Panc1 (cell line): ENCODE data around the gene PGA4. TPM values are rescaled to one million over a fixed set of nuclear protein-coding genes. Genes with fewer than 3 reads are reported as not detected.
"Not testable (repeated sequence)": the region's sequence is repeated elsewhere in the genome, so short reads cannot be mapped to it uniquely, and the experiment has no call there.

Experiments used
- ATAC-seq: fragments of 200-7000 bp; cut with Tn5 transposase; 2 replicates; pipeline ENCODE4 v1.9.1; 2020; ENCODE audit warnings: mild to moderate bottlenecking, moderate library complexity
- BruUV-seq: library from RNA; stranded (reverse); fragments of 400-500 nt; replicated peaks from 2 replicates; lab custom pipeline; 2021; lab: Mats Ljungman, UMichigan
- CTCF ChIA-PET: fragments of 300-600 bp; sonication (Branson Sonifier 250); formaldehyde crosslinking; loops from one replicate; lab custom pipeline; 2022; ENCODE audit warnings: antibody characterized with exemption; lab: Charles Lee
- POLR2A ChIA-PET: fragments of 300-600 bp; sonication (Branson Sonifier 250); formaldehyde crosslinking; loops from one replicate; lab custom pipeline; 2022; ENCODE audit warnings: antibody characterized with exemption; lab: Charles Lee
- DNase-seq: peaks from one replicate; pipeline ENCODE4 v3.0.0-alpha.2; 2010; ENCODE audit warnings: low read depth, low spot score
- H3K27ac ChIP-seq: 2 replicates; pipeline ENCODE4 v1.5.1; 2011; ENCODE audit warnings: mild to moderate bottlenecking, low read length, inconsistent platforms
- H3K27me3 ChIP-seq: fragments of 200-500 bp; sonication (Bioruptor generic); 2 replicates; pipeline ENCODE4 v1.6.0; 2014; ENCODE audit warnings: low read length, inconsistent platforms; ENCODE audit not compliant: control insufficient read depth, insufficient read depth
- H3K36me3 ChIP-seq: fragments of 200-500 bp; sonication (Bioruptor generic); 2 replicates; pipeline ENCODE4 v1.5.1; 2014; ENCODE audit warnings: inconsistent platforms, mild to moderate bottlenecking, low read length, moderate library complexity; ENCODE audit not compliant: control insufficient read depth, insufficient read depth
- H3K4me1 ChIP-seq: 2 replicates; pipeline ENCODE4 v1.5.1; 2011; ENCODE audit warnings: inconsistent platforms, mild to moderate bottlenecking, low read length, moderate library complexity; ENCODE audit not compliant: control insufficient read depth, insufficient read depth
- H3K4me3 ChIP-seq, 2 experiments: 2 replicates each; pipeline ENCODE4 v1.5.1; 2011 to 2012; ENCODE audit warnings: low read depth in 2 of 2, low read length in 2 of 2, mild to moderate bottlenecking in 2 of 2, inconsistent platforms in 1 of 2, moderate library complexity in 1 of 2
- H3K9me3 ChIP-seq: fragments of 200-500 bp; sonication (Bioruptor generic); 2 replicates; pipeline ENCODE4 v1.5.1; 2014; ENCODE audit warnings: low read depth, mild to moderate bottlenecking, inconsistent platforms, low read length, moderate library complexity; ENCODE audit not compliant: control insufficient read depth, insufficient read depth
- in situ Hi-C: cut with HindIII; loops from 2 replicates; pipeline ENCODE4 v1.10.0; 2016; ENCODE audit warnings: low sequenced_read_pairs, low pct_unique_long_range_greater_than_20kb
- intact Hi-C: fragments of 100-400 bp; cut with micrococcal nuclease; formaldehyde crosslinking; loops from one replicate; pipeline ENCODE4 v1.10.0; 2022; ENCODE audit not compliant: unreplicated experiment
- total RNA-seq: library from RNA; stranded (reverse); gene quantifications from one replicate; pipeline ENCODE4 v1.2.1, GENCODE V29; 2021; ENCODE audit not compliant: unreplicated experiment

Gene PGA4
- total RNA-seq, 1 experiment from 2014 or later: not detected

DNA sequence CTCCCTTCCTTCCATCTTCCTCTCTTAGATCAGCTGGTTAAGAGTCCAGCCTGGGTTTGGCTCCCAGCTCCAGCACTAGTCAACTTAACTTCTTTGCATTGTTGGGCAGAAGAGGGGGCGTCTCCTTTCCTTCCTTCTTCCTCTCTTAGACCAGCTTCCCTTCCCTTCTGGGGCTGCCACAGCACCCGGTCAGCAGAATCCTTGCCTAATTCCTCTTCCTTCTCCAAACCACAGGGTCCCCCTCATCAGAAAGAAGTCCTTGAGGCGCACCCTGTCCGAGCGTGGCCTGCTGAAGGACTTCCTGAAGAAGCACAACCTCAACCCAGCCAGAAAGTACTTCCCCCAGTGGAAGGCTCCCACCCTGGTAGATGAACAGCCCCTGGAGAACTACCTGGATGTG lies 18.3 kb upstream of the PGA4 start:
- CTCF ChIA-PET, H3K4me1 ChIP-seq, H3K36me3 ChIP-seq, DNase-seq, intact Hi-C loops, POLR2A ChIA-PET, H3K27ac ChIP-seq, H3K4me3 ChIP-seq, ATAC-seq, BruUV-seq, H3K27me3 ChIP-seq, H3K9me3 ChIP-seq, in situ Hi-C loops: not testable (repeated sequence)

DNA sequence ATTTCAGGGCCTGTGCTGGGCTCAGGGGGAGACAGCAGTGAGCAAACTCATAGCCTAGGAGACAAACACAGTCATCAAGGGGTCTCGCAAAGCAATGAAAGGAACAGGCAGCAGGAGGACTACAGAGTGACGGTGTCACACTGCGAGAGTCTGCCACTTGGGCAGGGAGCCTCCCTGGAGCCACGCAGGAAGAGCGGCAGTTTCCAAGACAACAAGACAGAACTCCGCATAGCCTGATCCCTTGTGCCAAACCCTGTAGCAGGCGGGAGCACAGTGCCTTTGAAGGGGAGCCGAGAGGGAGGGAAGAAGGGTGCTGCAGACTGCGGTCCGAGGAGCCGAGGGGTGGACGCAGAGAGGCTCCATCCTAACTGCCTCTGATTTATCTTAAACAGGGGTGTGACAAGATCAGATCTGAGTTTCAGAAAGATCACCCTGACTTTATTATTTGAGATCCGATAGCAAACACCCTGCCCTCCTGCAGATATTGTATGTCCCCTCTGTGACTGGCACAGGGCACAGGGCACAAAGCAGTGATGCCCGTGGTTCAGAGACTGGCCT lies 17.6 kb upstream of the PGA4 start:
- in situ Hi-C loops, DNase-seq, H3K9me3 ChIP-seq, H3K4me3 ChIP-seq, intact Hi-C loops, CTCF ChIA-PET, BruUV-seq, H3K36me3 ChIP-seq, H3K4me1 ChIP-seq, ATAC-seq, POLR2A ChIA-PET, H3K27ac ChIP-seq, H3K27me3 ChIP-seq: not testable (repeated sequence)

DNA sequence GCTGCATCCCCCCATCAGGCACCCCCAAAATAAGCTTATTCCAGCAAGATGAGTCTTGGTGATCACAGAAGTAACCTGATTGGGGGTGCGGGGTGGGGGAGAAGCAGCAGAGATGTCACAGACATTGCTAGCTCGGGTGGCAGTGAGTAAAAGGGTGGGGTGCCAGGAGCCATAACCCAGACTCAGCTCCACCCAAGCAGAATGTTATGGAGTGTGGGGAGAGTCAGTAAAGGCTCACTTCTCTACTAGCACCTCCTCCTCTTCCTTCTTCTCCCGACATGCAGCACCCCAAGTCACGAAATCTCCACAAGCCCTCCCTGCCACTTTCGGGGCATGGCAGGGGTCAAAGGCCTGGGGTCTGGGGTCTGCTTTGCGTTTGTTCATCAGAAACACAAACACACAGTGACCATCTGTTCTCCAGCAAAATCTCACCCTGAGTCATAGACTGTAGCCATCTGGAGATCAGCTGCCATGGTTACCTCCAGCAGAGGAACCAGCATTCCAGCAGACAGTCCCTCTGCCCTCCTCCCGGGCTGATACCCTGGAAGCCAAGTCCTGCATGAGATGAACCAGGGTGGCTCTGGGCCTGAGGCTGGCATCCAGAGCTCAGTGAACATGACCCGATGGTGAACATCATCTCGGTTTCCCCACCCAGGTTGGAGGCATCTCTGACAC lies 14.4 kb upstream of the PGA4 start:
- H3K36me3 ChIP-seq, H3K4me3 ChIP-seq, BruUV-seq, DNase-seq, in situ Hi-C loops, intact Hi-C loops, H3K9me3 ChIP-seq, CTCF ChIA-PET, ATAC-seq, POLR2A ChIA-PET, H3K27ac ChIP-seq, H3K4me1 ChIP-seq, H3K27me3 ChIP-seq: not testable (repeated sequence)

DNA sequence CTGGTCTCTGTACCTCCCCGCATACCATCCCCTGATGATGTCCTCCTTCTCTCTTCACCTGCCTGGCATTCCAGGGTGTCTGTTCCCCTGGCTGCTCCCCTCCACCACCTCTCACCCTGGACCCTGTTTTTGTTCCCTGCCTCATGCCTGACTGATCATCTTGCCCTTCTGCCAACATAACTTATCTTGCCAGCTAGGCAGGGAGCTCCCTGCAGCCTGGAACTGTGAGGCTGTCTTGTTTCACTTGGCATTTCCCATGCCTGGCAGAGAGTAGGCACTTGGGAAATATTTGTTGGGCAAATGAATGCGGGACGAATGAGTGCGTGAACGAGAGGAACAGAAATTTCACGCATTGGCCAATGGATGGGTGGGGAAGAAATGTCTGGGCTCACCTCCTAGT lies 11.5 kb upstream of the PGA4 start:
- H3K27ac ChIP-seq, BruUV-seq, H3K27me3 ChIP-seq, CTCF ChIA-PET, H3K4me1 ChIP-seq, DNase-seq, in situ Hi-C loops, H3K4me3 ChIP-seq, H3K36me3 ChIP-seq, POLR2A ChIA-PET, H3K9me3 ChIP-seq, ATAC-seq, intact Hi-C loops: not testable (repeated sequence)

DNA sequence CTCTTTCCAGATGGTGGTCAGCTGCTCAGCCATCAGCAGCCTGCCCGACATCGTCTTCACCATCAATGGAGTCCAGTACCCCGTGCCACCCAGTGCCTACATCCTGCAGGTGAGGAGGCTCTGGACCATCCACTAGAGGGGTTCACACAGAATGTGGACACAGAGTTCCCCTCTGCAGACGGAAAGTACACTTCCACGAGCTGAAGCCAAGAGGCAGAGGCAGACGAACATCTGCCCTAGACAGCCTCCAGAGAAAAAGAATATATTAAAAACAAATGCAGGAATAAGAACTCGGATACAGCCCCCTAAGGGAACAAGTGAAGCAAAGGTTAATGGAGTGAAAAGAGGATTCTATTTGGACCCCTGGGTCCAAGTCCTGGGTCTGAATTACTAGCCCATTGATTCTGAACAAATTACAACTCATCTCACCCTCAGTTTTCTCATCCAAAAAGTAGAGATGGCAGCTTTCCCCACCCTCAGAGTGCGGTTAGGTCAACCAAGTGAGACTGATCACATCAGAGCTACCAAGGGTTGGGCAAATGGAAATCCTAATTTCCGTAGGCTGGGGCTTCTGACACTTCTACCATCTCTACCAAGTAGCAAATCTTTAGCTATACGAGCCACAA lies 10.7 kb upstream of the PGA4 start:
- in situ Hi-C loops, H3K36me3 ChIP-seq, H3K27me3 ChIP-seq, intact Hi-C loops, CTCF ChIA-PET, H3K4me1 ChIP-seq, H3K4me3 ChIP-seq, H3K27ac ChIP-seq, ATAC-seq, BruUV-seq, H3K9me3 ChIP-seq, POLR2A ChIA-PET, DNase-seq: not testable (repeated sequence)

DNA sequence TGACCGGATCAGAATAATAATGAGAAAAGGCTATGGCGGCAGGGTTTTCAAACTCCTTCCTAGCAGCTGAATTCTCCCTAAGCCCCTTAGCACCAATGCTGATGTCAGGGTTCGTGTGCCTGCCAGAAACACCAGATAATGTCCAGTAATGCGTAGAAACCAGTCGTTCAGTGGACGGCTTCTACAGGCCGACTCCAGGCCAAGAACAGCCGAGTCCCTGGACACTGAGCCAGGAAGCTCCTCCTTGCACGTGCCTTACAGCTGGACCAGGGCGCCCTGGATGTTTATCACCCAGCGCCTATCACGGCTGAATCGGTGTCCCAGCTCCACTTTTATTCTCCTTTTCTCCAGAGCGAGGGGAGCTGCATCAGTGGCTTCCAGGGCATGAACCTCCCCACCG lies 9.9 kb upstream of the PGA4 start:
- POLR2A ChIA-PET, H3K36me3 ChIP-seq, BruUV-seq, CTCF ChIA-PET, H3K4me3 ChIP-seq, intact Hi-C loops, ATAC-seq, H3K9me3 ChIP-seq, in situ Hi-C loops, H3K4me1 ChIP-seq, H3K27me3 ChIP-seq, H3K27ac ChIP-seq, DNase-seq: not testable (repeated sequence)

DNA sequence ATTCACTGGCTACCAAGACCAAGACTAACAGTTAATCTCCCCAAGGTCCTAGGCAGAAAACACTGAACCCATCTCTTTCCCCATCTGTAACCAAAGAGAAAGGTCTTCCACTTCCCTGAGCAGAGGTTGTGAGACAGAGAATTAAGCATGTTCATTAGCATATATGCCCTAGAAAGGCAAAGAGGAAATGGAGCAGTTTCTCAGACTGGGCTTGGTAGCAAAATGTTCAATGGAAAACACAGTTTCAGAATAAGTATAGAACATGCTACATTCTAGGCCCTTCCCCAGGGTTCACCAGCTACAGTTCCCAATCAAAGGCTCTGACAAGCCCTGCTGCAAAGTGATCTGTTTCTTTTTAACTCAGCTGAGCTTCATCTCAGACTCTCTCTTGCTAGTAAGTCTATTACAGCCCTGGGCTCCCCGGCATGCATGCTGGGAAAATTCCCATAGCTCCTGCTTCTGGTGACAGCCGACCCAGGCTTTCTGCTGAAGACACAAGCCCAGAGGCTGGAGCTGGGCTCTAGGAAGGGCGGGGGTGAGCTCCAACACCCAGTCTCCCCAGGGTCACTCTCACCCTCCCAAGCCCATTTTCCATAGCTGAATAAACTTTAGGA lies 8.3 kb upstream of the PGA4 start:
- H3K4me1 ChIP-seq, POLR2A ChIA-PET, H3K36me3 ChIP-seq, H3K27me3 ChIP-seq, CTCF ChIA-PET, ATAC-seq, H3K9me3 ChIP-seq, H3K27ac ChIP-seq, in situ Hi-C loops, H3K4me3 ChIP-seq, intact Hi-C loops, BruUV-seq, DNase-seq: not testable (repeated sequence)
